H1 (cell line): ENCODE measurements around the gene CNPY2.
"Not testable (repeated sequence)": the region's sequence is repeated elsewhere in the genome, so short reads cannot be mapped to it uniquely, and the experiment has no call there.

Experiments
- BRCA1 ChIP-seq: IDR thresholded peaks from 2 replicates; pipeline ENCODE4 v1.6.1; 2012; ENCODE audit warnings: low read depth, low read length, improper control_type of control experiment
- CREB1 ChIP-seq: IDR thresholded peaks from 2 replicates; pipeline ENCODE4 v1.6.1; 2012; ENCODE audit warnings: inconsistent platforms
- EP300 ChIP-seq, 2 experiments: IDR thresholded peaks; 1 replicate in 1 of 2; 2 replicates in 1 of 2; pipeline ENCODE4 v1.6.1; 2011 to 2012; ENCODE audit warnings: low read depth in 2 of 2, low read length in 2 of 2, mild to moderate bottlenecking in 2 of 2, borderline replicate concordance in 1 of 2, inconsistent platforms in 1 of 2, moderate library complexity in 1 of 2
- KDM1A ChIP-seq: fragments of 200-600, 300-600 bp; sonication (generic); IDR thresholded peaks from 2 replicates; pipeline ENCODE4 v1.7.1; 2016; ENCODE audit warnings: mild to moderate bottlenecking, low read length, borderline replicate concordance
- SP1 ChIP-seq: IDR thresholded peaks from 2 replicates; pipeline ENCODE4 v1.6.1; 2011; ENCODE audit warnings: low read depth, low read length
- TF ChIP-seq, protein P1 (sequence below), 3 experiments: IDR thresholded peaks; 1 replicate in 2 of 3; 2 replicates in 1 of 3; pipeline versions ENCODE4 v1.5.1 to v1.6.1; 2011; ENCODE audit warnings: low read length in 3 of 3, mild to moderate bottlenecking in 3 of 3, inconsistent platforms in 2 of 3, low read depth in 1 of 3, moderate library complexity in 1 of 3; ENCODE audit not compliant: insufficient read depth in 1 of 3; ENCODE audit errors: control extremely low read depth in 1 of 3

DNA sequence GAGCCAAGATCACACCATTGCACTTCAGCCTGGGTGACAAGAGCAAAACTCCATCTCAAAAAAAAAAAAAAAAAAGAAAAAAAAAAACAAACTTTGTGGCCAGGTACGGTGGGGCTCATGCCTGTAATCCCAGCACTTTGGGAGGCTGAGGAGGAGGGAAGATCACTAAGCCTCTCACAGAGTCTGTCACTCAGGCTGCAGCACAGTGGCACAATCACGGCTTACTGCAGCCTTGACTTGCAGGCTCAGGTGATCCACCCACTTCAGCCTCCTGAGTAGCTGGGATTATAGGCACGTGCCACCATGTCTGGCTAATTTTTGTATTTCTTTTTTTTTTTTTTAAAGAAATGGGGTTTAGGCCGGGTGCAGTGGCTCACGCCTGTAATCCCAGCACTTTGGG, 31.5 kb downstream of the CNPY2 start:
- TF ChIP-seq, protein P1, sequence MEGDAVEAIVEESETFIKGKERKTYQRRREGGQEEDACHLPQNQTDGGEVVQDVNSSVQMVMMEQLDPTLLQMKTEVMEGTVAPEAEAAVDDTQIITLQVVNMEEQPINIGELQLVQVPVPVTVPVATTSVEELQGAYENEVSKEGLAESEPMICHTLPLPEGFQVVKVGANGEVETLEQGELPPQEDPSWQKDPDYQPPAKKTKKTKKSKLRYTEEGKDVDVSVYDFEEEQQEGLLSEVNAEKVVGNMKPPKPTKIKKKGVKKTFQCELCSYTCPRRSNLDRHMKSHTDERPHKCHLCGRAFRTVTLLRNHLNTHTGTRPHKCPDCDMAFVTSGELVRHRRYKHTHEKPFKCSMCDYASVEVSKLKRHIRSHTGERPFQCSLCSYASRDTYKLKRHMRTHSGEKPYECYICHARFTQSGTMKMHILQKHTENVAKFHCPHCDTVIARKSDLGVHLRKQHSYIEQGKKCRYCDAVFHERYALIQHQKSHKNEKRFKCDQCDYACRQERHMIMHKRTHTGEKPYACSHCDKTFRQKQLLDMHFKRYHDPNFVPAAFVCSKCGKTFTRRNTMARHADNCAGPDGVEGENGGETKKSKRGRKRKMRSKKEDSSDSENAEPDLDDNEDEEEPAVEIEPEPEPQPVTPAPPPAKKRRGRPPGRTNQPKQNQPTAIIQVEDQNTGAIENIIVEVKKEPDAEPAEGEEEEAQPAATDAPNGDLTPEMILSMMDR (IDR thresholded peaks at IDR 0.05; ENCODE audit: control extremely low read depth in 1 of 3, insufficient read depth in 1 of 3, low read depth in 1 of 3, low read length in 3 of 3): not testable (repeated sequence)
- not testable (repeated sequence) for TF ChIP-seq EP300 (IDR thresholded peaks at IDR 0.05; ENCODE audit: borderline replicate concordance in 1 of 2, low read depth in 2 of 2, low read length in 2 of 2); KDM1A; CREB1; BRCA1; SP1
